T47D (cell line): ENCODE measurements around the gene BEND5.

Source experiments
- DNase-seq, 2 experiments: peaks; one replicate each; pipeline versions ENCODE4 v3.0.0 to v3.0.0-alpha.2; 2011 to 2012; ENCODE audit warnings: low read depth in 1 of 2, low spot score in 1 of 2
- JUND ChIP-seq: IDR thresholded peaks from 2 replicates; pipeline ENCODE4 v1.6.1; 2012; ENCODE audit warnings: low read depth
- in situ Hi-C: cut with HindIII; loops from 2 replicates; pipeline ENCODE4 v1.10.0; 2016; ENCODE audit warnings: low sequenced_read_pairs, low pct_unique_long_range_greater_than_20kb

The BEND5 gene, protein sequence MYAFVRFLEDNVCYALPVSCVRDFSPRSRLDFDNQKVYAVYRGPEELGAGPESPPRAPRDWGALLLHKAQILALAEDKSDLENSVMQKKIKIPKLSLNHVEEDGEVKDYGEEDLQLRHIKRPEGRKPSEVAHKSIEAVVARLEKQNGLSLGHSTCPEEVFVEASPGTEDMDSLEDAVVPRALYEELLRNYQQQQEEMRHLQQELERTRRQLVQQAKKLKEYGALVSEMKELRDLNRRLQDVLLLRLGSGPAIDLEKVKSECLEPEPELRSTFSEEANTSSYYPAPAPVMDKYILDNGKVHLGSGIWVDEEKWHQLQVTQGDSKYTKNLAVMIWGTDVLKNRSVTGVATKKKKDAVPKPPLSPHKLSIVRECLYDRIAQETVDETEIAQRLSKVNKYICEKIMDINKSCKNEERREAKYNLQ

GRCh38 chr1:48776393-48777218 lies at the start of gene BEND5:
Gene BEND5 (minus strand): TSS chr1:48776891. CDS start chr1:48776831, 60 bp downstream.
- DNase-seq = no peak

GRCh38 chr1:48823168-48823567 lies 46.5 kb upstream of the BEND5 start:
- TF ChIP-seq JUND = no peak
- DNase-seq = no peak
- in situ Hi-C loops = no loop called here

More at GRCh38 chr1:48776393-48777218, at the start of gene BEND5:
- no peak for TF ChIP-seq JUND
- in situ Hi-C loops = no loop called here

GRCh38 chr1:48820491-48820890 lies 43.8 kb upstream of the BEND5 start:
- in situ Hi-C loops = no loop called here
- no peak for DNase-seq
- no peak for TF ChIP-seq JUND

DNA sequence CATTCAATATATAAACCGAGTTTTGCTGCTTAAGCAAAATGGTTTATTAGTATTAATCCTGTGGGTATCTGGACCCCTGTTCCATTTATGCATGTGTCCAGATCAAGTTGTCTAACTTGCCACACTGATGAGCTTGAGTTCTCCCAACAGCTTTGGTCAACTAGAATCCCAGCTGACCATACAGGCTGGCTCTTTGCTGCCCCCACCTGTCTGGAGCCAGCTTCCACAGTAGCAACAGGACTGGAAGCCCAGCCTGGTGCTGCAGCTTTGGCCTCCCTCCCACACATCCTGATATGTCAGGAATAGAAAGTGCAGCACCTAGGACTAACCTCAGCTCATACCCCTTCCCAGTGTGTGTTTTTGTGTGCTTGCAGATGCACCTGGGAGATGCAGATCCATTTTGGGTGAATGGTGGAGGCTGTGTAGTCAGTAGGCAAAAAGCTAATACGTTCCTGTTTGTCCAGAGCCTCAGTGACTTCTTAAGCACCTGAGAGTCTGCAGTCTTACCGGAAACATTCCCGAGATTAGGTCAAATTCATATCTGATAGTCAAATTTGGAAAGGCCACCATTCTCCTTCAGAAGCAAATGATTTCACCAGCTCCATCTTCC lies 40.9 kb upstream of the BEND5 start:
- peak; percentile 20 to 45 for DNase-seq
- in situ Hi-C loops = no loop called here

GRCh38 chr1:48810740-48811139 lies 34.0 kb upstream of the BEND5 start:
- no peak for DNase-seq
- TF ChIP-seq JUND = no peak
- in situ Hi-C loops = no loop called here

More for the DNA sequence above, 40.9 kb upstream of the BEND5 start:
- no peak for TF ChIP-seq JUND

- in situ Hi-C loops = no loop called here
- no peak for DNase-seq
- no peak for TF ChIP-seq JUND
These were observed 31.8 kb upstream of the BEND5 start for GRCh38 chr1:48808496-48808895.

DNA sequence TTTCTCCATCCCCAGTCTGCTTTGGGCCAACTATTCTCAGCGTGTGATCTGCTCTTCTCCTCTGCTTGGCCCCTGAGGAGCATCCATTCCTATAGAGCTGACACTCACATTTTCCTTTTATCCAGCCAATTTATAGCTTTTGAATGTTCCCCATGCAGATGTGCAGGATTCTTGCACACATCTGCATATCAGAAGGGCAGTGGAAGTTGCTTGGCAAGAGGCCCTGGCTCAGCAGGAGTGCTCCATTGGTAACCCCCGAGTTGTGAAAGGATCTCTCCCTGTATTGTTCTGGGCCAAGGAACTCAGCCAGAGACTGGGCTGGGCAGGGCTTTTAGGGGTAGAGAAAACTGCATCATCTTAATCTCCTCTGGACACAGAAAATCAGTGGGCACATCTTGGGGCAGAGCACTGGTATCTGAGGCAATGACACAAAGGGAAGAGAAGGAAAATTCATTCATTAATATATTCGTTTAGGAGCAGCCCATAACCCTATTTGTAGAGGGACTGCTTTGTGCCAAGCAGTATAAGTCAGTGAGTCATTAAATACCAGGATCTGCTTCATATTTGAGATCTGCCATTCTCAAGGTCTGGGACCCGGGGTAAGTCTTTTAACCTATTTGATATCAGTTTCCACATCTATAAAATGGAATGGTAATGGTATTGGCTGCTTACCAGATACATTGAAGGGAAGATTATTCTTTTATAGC lies 31.0 kb upstream of the BEND5 start:
- no peak for DNase-seq
- in situ Hi-C loops = no loop called here
- no peak for TF ChIP-seq JUND

GRCh38 chr1:48803474-48803873 lies 26.8 kb upstream of the BEND5 start:
- in situ Hi-C loops = no loop called here
- no peak for TF ChIP-seq JUND

GRCh38 chr1:48794816-48795215 lies 18.1 kb upstream of the BEND5 start:
- TF ChIP-seq JUND = no peak
- in situ Hi-C loops = no loop called here
- no peak for DNase-seq

More at GRCh38 chr1:48803474-48803873, 26.8 kb upstream of the BEND5 start:
- DNase-seq = no peak

- TF ChIP-seq JUND = no peak
- in situ Hi-C loops = no loop called here
- DNase-seq = no peak
These were observed 17.2 kb upstream of the BEND5 start for GRCh38 chr1:48793863-48794262.

- DNase-seq = no peak
- in situ Hi-C loops = no loop called here
- no peak for TF ChIP-seq JUND
These were observed 16.3 kb upstream of the BEND5 start for GRCh38 chr1:48792961-48793360.

- no peak for TF ChIP-seq JUND
- in situ Hi-C loops = no loop called here
- no peak for DNase-seq
These were observed 13.7 kb upstream of the BEND5 start for GRCh38 chr1:48790397-48790796.
